Gastroesophageal sphincter (tissue), 4 donors: ENCODE measurements around the gene SLC23A2. TPM values are rescaled to one million over a fixed set of nuclear protein-coding genes. Genes with fewer than 3 reads are reported as not detected.

ENCODE experiments used
- ATAC-seq: fragments of 150-250 bp; one replicate; pipeline ENCODE4 v1.9.1; 2016; ENCODE audit warnings: mild to moderate bottlenecking, moderate library complexity
- H3K27ac ChIP-seq, 4 donors: fragments of 200-600 bp; sonication (generic) in 3 of 4; 1 replicate in 3 of 4; 2 replicates in 1 of 4; pipeline ENCODE4 v1.5.1; 2016 to 2019
- H3K27me3 ChIP-seq: fragments of 200-600 bp; sonication (generic); one replicate; pipeline ENCODE4 v1.5.1; 2019
- H3K36me3 ChIP-seq, 2 donors: fragments of 200-600 bp; sonication (generic); one replicate each; pipeline ENCODE4 v1.5.1; 2019; ENCODE audit warnings: control low read depth in 1 of 2
- H3K4me1 ChIP-seq, 3 donors: fragments of 200-600 bp; sonication (generic); 1 replicate in 2 of 3; 2 replicates in 1 of 3; pipeline ENCODE4 v1.5.1; 2016 to 2019; ENCODE audit warnings: control low read depth in 2 of 3
- H3K4me3 ChIP-seq, 2 donors: fragments of 200-600 bp; sonication (generic); one replicate each; pipeline ENCODE4 v1.5.1; 2019; ENCODE audit warnings: mild to moderate bottlenecking in 1 of 2, moderate library complexity in 1 of 2
- H3K9me3 ChIP-seq, 3 donors: fragments of 200-600 bp; sonication (generic); one replicate each; pipeline ENCODE4 v1.5.1; 2017 to 2019; ENCODE audit warnings: control low read depth in 2 of 3
- CTCF ChIP-seq, 4 experiments: fragments of 200-600 bp in 2 of 4; fragments of 450-650 bp in 2 of 4; sonication (generic) in 1 of 4; IDR thresholded peaks; one replicate each; pipeline ENCODE4 v1.5.1; 2017 to 2019; ENCODE audit warnings: antibody characterized with exemption in 4 of 4, mild to moderate bottlenecking in 2 of 4, moderate library complexity in 2 of 4
- EP300 ChIP-seq: sonication (generic); formaldehyde crosslinking; IDR thresholded peaks from one replicate; pipeline ENCODE4 v1.6.1; 2017; ENCODE audit warnings: antibody characterized with exemption, mild to moderate bottlenecking
- POLR2A ChIP-seq, 2 donors: fragments of 450-650 bp; IDR thresholded peaks; one replicate each; pipeline ENCODE4 v1.6.1; 2017; ENCODE audit warnings: antibody characterized with exemption in 2 of 2, mild to moderate bottlenecking in 2 of 2, moderate library complexity in 1 of 2
- POLR2AphosphoS5 ChIP-seq: sonication (generic); formaldehyde crosslinking; IDR thresholded peaks from one replicate; pipeline ENCODE4 v1.6.1; 2017; ENCODE audit warnings: antibody characterized with exemption
- WGBS, 2 donors: methylation state at CpG; one replicate each; pipeline ENCODE4 v1.1.5; 2018; ENCODE audit warnings: low coverage in 1 of 2; 5-methylcytosine and 5-hydroxymethylcytosine counted together
- total RNA-seq, 4 donors: library from RNA; depleted of rRNA; stranded (reverse); fragments of >200 nt; gene quantifications; one replicate each; pipeline ENCODE4 v1.1.0, GENCODE V29; 2016

Gene SLC23A2
- total RNA-seq, 4 donors from 2014 or later = 11.5 to 19.1 (median 15.1) TPM

- no peak for ATAC-seq
- peaks cover 0 to 25% (median 0%) of the 10 kb centered on the region in 3 donors for H3K4me1 ChIP-seq
- no peaks in the 10 kb centered on the region for H3K36me3 ChIP-seq
- H3K27me3 ChIP-seq = no peaks in the 10 kb centered on the region
- TF ChIP-seq POLR2AphosphoS5 = no peak
- no peak for TF ChIP-seq CTCF (IDR thresholded peaks at IDR 0.05)
- TF ChIP-seq EP300 = no peak
- TF ChIP-seq POLR2A (IDR thresholded peaks at IDR 0.05) = no peak
- H3K27ac ChIP-seq = no peak overlapping the region
- H3K4me3 ChIP-seq = no peak overlapping the region
- 75% methylated on average over 4 of the region's 9 CpGs; no CpG with 5 or more reads in 1 of the 2 donors for WGBS, 2 donors
- no peaks in the 10 kb centered on the region for H3K9me3 ChIP-seq
Observed at GRCh38 chr20:4919047-4919704, 82.1 kb downstream of the SLC23A2 start.

GRCh38 chr20:4918473-4918872, 82.8 kb downstream of the SLC23A2 start:
- no peak for TF ChIP-seq CTCF (IDR thresholded peaks at IDR 0.05)
- TF ChIP-seq EP300 = no peak
- TF ChIP-seq POLR2A (IDR thresholded peaks at IDR 0.05) = no peak
- no peak for TF ChIP-seq POLR2AphosphoS5
- no peaks in the 10 kb centered on the region for H3K36me3 ChIP-seq
- H3K27ac ChIP-seq = no peak overlapping the region
- H3K4me1 ChIP-seq = peaks cover 0 to 25% (median 0%) of the 10 kb centered on the region in 3 donors
- WGBS, 2 donors = 93 to 100% methylated on average over 2 to 5 of the region's 6 CpGs
- H3K9me3 ChIP-seq = no peaks in the 10 kb centered on the region
- no peak for ATAC-seq
- H3K27me3 ChIP-seq = no peaks in the 10 kb centered on the region
- H3K4me3 ChIP-seq = no peak overlapping the region

- H3K4me3 ChIP-seq = no peak overlapping the region
- peaks cover 0 to 25% (median 0%) of the 10 kb centered on the region in 3 donors for H3K4me1 ChIP-seq
- ATAC-seq = no peak
- peak overlapping the region in 2 of 4 donors; percentile 22 to 26 for H3K27ac ChIP-seq
- H3K9me3 ChIP-seq = no peaks in the 10 kb centered on the region
- WGBS, 2 donors = 40% methylated on average over 8 of the region's 8 CpGs; no CpG with 5 or more reads in 1 of the 2 donors
- TF ChIP-seq POLR2AphosphoS5 = no peak
- peak in 1 of 4 experiments; percentile 30 for TF ChIP-seq CTCF (IDR thresholded peaks at IDR 0.05)
- TF ChIP-seq POLR2A (IDR thresholded peaks at IDR 0.05) = no peak
- H3K27me3 ChIP-seq = no peaks in the 10 kb centered on the region
- peaks cover 0 to 12% of the 10 kb centered on the region in 2 donors for H3K36me3 ChIP-seq
Observed at GRCh38 chr20:4916971-4917881, 84.1 kb downstream of the SLC23A2 start.

- Histone ChIP-seq H3K9me3 (no peaks in the 10 kb centered on the region), H3K27ac (no peak overlapping the region), H3K36me3 (peaks cover 0 to 23% of the 10 kb centered on the region in 2 donors), H3K4me1 (peaks cover 0 to 16% (median 0%) of the 10 kb centered on the region in 3 donors), H3K4me3 (no peak overlapping the region), H3K27me3 (no peaks in the 10 kb centered on the region)
- no peak for ATAC-seq
- TF ChIP-seq POLR2AphosphoS5 (no peak), EP300 (no peak), POLR2A (IDR thresholded peaks at IDR 0.05) (no peak), CTCF (IDR thresholded peaks at IDR 0.05) (no peak)
- 97 to 100% methylated on average over 4 to 6 of the region's 7 CpGs for WGBS, 2 donors
Observed at GRCh38 chr20:4913147-4913546, 88.2 kb downstream of the SLC23A2 start.
